SH-SY5Y (cell line): ENCODE results near the gene ACER1.

ENCODE experiments used
- GATA2 ChIP-seq: IDR thresholded peaks from 2 replicates; pipeline ENCODE4 v1.6.1; 2011; ENCODE audit warnings: mild to moderate bottlenecking, low read depth, low read length
- GATA3 ChIP-seq: IDR thresholded peaks from 2 replicates; pipeline ENCODE4 v1.6.1; 2011; ENCODE audit warnings: low read depth, mild to moderate bottlenecking, low read length, moderate library complexity

- TF ChIP-seq GATA3, result no peak
- no peak for TF ChIP-seq GATA2
These were observed 63.2 kb downstream of the ACER1 start for GRCh38 chr19:6270076-6270745.
